Esophagus squamous epithelium (tissue), 5 donors: Measurements from ENCODE around the gene PPY. TPM values are rescaled to one million over a fixed set of nuclear protein-coding genes. Genes with fewer than 3 reads are reported as not detected.
A peak's percentile ranks its signal among the peaks of the same experiment; 100 is the strongest.

ENCODE experiments used
- DNase-seq: peaks from one replicate; lab custom pipeline; 2025; lab: John Stamatoyannopoulos, UW
- H3K27ac ChIP-seq, 4 donors: fragments of 200-600 bp; sonication (generic); one replicate each; pipeline ENCODE4 v1.5.1; 2016 to 2019; ENCODE audit warnings: mild to moderate bottlenecking in 1 of 4
- H3K27me3 ChIP-seq, 4 donors: fragments of 200-600 bp; sonication (generic); 1 replicate in 3 of 4; 2 replicates in 1 of 4; pipeline versions ENCODE4 v1.5.1 to v1.6.0; 2017 to 2021; ENCODE audit warnings: antibody characterized with exemption in 1 of 4
- H3K36me3 ChIP-seq, 3 donors: fragments of 200-600 bp; sonication (generic); one replicate each; pipeline ENCODE4 v1.5.1; 2016 to 2019
- H3K4me1 ChIP-seq, 3 donors: fragments of 200-600 bp; sonication (generic); one replicate each; pipeline ENCODE4 v1.5.1; 2017 to 2019
- H3K4me3 ChIP-seq, 4 donors: fragments of 200-600 bp; sonication (generic); 1 replicate in 3 of 4; 2 replicates in 1 of 4; pipeline ENCODE4 v1.5.1; 2016 to 2019; ENCODE audit warnings: mild to moderate bottlenecking in 2 of 4, moderate library complexity in 1 of 4
- H3K9me3 ChIP-seq, 3 donors: fragments of 200-600 bp; sonication (generic); one replicate each; pipeline ENCODE4 v1.5.1; 2016 to 2019
- CTCF ChIP-seq, 6 experiments: fragments of 450-650 bp in 4 of 6; fragments of 200-600 bp in 2 of 6; sonication (generic) in 2 of 6; IDR thresholded peaks; one replicate each; pipeline ENCODE4 v1.5.1; 2016 to 2019; ENCODE audit warnings: antibody characterized with exemption in 6 of 6, mild to moderate bottlenecking in 4 of 6, moderate library complexity in 4 of 6
- POLR2A ChIP-seq, 4 donors: fragments of 450-650 bp; IDR thresholded peaks; one replicate each; pipeline ENCODE4 v1.6.1; 2017; ENCODE audit warnings: antibody characterized with exemption in 4 of 4, mild to moderate bottlenecking in 4 of 4, moderate library complexity in 3 of 4
- WGBS, 2 donors: methylation state at CpG; one replicate each; pipeline ENCODE4 v1.1.5; 2018; 5-methylcytosine and 5-hydroxymethylcytosine counted together
- intact Hi-C: fragments of 100-400 bp; cut with DNase I; formaldehyde crosslinking; loops from one replicate; pipeline ENCODE4 v1.15.0; 2022
- total RNA-seq, 4 donors: library from RNA; depleted of rRNA; stranded (reverse); fragments of >200 nt; gene quantifications; one replicate each; pipeline ENCODE4 v1.1.0, GENCODE V29; 2016
- donor health status: DM: yes; HTN: yes; CAD: no.

The PPY gene
- total RNA-seq, 4 donors from 2014 or later, result not detected

- peaks cover 0 to 16% (median 7%) of the 10 kb centered on the region in 3 donors for H3K4me1 ChIP-seq
- TF ChIP-seq CTCF (IDR thresholded peaks at IDR 0.05), result no peak
- H3K27me3 ChIP-seq, result peaks cover 13 to 69% (median 20%) of the 10 kb centered on the region in 4 donors
- 86 to 89% methylated on average over 7 of the region's 8 CpGs for WGBS, 2 donors
- no peaks in the 10 kb centered on the region for H3K9me3 ChIP-seq
- H3K27ac ChIP-seq, result no peak overlapping the region
- H3K4me3 ChIP-seq, result no peak overlapping the region
- H3K36me3 ChIP-seq, result no peaks in the 10 kb centered on the region
- intact Hi-C loops, result no loop called here
- no peak for DNase-seq
Measured at GRCh38 chr17:43956222-43956621, 13.9 kb upstream of the PPY start.

- intact Hi-C loops, result no loop called here
- H3K27me3 ChIP-seq, result peaks cover 13 to 79% (median 20%) of the 10 kb centered on the region in 4 donors
- H3K9me3 ChIP-seq, result no peaks in the 10 kb centered on the region
- no peak within 1 kb of the TSS for H3K27ac ChIP-seq
- no peaks in the 10 kb centered on the region for H3K36me3 ChIP-seq
- DNase-seq, result no peak
- H3K4me1 ChIP-seq, result peaks cover 0 to 16% (median 7%) of the 10 kb centered on the region in 3 donors
- no peak for TF ChIP-seq POLR2A (IDR thresholded peaks at IDR 0.05)
- no peak for TF ChIP-seq CTCF (IDR thresholded peaks at IDR 0.05)
- peak within 1 kb of the TSS in 1 of 4 donors; percentile 38 for H3K4me3 ChIP-seq
- 64% methylated on average over 5 of the region's 11 CpGs; no CpG with 5 or more reads in 1 of the 2 donors for WGBS, 2 donors
Measured at GRCh38 chr17:43953746-43954145, 11.5 kb upstream of the PPY start, which contains the start of gene PYY. Gene PYY (minus strand): TSS chr17:43953940. CDS start chr17:43953483, 457 bp downstream.

DNA sequence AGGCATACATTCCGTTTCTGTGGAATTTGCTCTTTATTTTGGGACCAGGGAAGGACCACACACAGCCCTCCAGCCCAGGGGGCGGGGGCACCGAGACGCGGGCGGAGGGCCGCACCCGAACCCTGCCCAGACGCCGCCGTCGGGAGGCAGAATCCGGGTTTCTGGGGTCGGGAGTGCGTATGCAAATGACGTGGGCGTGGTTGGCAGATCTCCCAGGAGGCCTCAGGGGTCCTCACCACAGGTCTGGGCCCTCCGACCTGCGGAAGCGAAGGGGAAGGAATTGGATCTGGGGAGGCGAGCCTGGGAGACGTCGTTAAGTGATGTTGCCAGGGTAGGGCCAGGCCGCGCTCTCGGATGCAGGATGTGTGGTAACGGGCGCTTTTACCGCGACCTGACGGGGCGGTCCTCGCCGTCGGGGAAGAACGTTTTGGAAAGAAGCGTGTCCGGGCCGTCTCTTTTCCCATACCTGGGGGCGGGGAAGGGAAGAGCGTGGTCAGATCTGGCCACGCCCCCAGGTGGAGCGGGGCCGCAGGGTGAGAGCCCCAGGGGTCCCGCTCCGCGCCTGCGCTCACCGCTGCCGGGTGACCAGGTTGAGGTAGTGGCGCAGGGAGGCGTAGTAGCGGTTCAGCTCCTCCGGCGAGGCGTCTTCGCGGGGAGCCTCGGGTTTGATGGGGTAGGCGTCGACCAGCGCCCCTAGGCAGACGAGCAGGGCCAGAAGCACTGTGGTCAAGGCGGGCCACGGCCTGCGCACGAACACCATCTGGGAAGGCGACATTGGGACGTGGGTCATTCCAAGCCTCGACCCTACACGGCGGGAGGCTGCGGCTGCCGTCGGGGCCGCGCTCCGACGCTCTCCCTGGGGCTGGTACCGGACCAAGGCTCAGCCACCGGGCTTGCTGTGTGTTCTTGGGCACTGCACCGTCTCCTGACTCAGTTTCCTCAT, 10.7 kb upstream of the PPY start:
- no peak overlapping the region for H3K27ac ChIP-seq
- H3K27me3 ChIP-seq, result peaks cover 13 to 86% (median 20%) of the 10 kb centered on the region in 4 donors
- intact Hi-C loops, result no loop called here
- TF ChIP-seq POLR2A (IDR thresholded peaks at IDR 0.05) (no peak), CTCF (IDR thresholded peaks at IDR 0.05) (no peak)
- no peaks in the 10 kb centered on the region for H3K9me3 ChIP-seq
- H3K36me3 ChIP-seq, result no peaks in the 10 kb centered on the region
- peak overlapping the region in 1 of 4 donors; percentile 38 for H3K4me3 ChIP-seq
- no peak for DNase-seq
- peaks cover 0 to 16% (median 7%) of the 10 kb centered on the region in 3 donors for H3K4me1 ChIP-seq
- 3 to 15% methylated on average over 15 to 29 of the region's 82 CpGs for WGBS, 2 donors

GRCh38 chr17:43952351-43952723, 10.1 kb upstream of the PPY start:
- peaks cover 13 to 92% (median 20%) of the 10 kb centered on the region in 4 donors for H3K27me3 ChIP-seq
- H3K36me3 ChIP-seq, result no peaks in the 10 kb centered on the region
- peaks cover 0 to 16% (median 7%) of the 10 kb centered on the region in 3 donors for H3K4me1 ChIP-seq
- no peaks in the 10 kb centered on the region for H3K9me3 ChIP-seq
- TF ChIP-seq CTCF (IDR thresholded peaks at IDR 0.05) (no peak), POLR2A (IDR thresholded peaks at IDR 0.05) (no peak)
- WGBS, 2 donors, result 16 to 22% methylated on average over 12 to 17 of the region's 19 CpGs
- no peak overlapping the region for H3K27ac ChIP-seq
- H3K4me3 ChIP-seq, result peak overlapping the region in 1 of 4 donors; percentile 38
- no peak for DNase-seq
- intact Hi-C loops, result no loop called here

GRCh38 chr17:43951750-43952149, 9.5 kb upstream of the PPY start:
- no peaks in the 10 kb centered on the region for H3K9me3 ChIP-seq
- TF ChIP-seq CTCF (IDR thresholded peaks at IDR 0.05) (no peak), POLR2A (IDR thresholded peaks at IDR 0.05) (no peak)
- no peak for DNase-seq
- H3K36me3 ChIP-seq, result no peaks in the 10 kb centered on the region
- WGBS, 2 donors, result 76 to 80% methylated on average over 1 to 4 of the region's 4 CpGs
- peaks cover 0 to 16% (median 7%) of the 10 kb centered on the region in 3 donors for H3K4me1 ChIP-seq
- H3K27ac ChIP-seq, result no peak overlapping the region
- intact Hi-C loops, result no loop called here
- peaks cover 13 to 95% (median 20%) of the 10 kb centered on the region in 4 donors for H3K27me3 ChIP-seq
- no peak overlapping the region for H3K4me3 ChIP-seq
